Peyer's patch (tissue), 4 donors: Measurements from ENCODE around the gene ATF6B.

ENCODE experiments used
- CTCF ChIP-seq, 6 experiments: fragments of 450-650 bp in 4 of 6; fragments of 200-600 bp in 2 of 6; sonication (generic) in 1 of 6; IDR thresholded peaks; one replicate each; pipeline ENCODE4 v1.5.1; 2017 to 2019; ENCODE audit warnings: antibody characterized with exemption in 6 of 6, mild to moderate bottlenecking in 3 of 6, moderate library complexity in 1 of 6
- POLR2A ChIP-seq, 2 donors: fragments of 450-650 bp; IDR thresholded peaks; one replicate each; pipeline ENCODE4 v1.5.1; 2017; ENCODE audit warnings: antibody characterized with exemption in 2 of 2, mild to moderate bottlenecking in 2 of 2, moderate library complexity in 2 of 2

GRCh38 chr6:32088487-32089049 lies 39.5 kb downstream of the ATF6B start:
- TF ChIP-seq POLR2A (IDR thresholded peaks at IDR 0.05) (no peak), CTCF (IDR thresholded peaks at IDR 0.05) (no peak)
